Limb (tissue), 2 donors: ENCODE data around the gene STARD6.
"Not testable (repeated sequence)": the region's sequence is repeated elsewhere in the genome, so short reads cannot be mapped to it uniquely, and the experiment has no call there.

Source experiments
- DNase-seq, 2 donors: peaks; one replicate each; pipeline ENCODE4 v3.0.0-alpha.2; 2016; ENCODE audit errors: extremely low spot score in 2 of 2

Gene STARD6

DNA sequence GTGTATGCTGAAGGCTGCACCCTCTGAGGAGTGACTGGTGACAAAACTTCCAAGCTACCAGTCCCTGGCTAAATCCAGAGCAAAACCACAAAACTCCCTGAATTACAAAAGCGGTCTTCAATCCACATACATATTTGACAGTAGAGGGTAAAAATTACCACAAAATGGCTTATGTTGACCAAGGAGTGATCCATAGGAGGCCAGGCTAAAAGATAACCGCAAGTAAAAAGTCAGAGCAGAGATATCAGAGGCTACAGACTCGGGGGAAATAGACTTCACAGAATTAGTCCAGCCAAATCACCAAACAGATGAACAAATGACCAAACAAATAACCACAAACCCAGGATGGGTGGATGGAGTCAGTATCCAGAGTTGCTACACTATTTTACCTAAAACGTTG lies 19.4 kb downstream of the STARD6 start:
- no peak for DNase-seq

DNA sequence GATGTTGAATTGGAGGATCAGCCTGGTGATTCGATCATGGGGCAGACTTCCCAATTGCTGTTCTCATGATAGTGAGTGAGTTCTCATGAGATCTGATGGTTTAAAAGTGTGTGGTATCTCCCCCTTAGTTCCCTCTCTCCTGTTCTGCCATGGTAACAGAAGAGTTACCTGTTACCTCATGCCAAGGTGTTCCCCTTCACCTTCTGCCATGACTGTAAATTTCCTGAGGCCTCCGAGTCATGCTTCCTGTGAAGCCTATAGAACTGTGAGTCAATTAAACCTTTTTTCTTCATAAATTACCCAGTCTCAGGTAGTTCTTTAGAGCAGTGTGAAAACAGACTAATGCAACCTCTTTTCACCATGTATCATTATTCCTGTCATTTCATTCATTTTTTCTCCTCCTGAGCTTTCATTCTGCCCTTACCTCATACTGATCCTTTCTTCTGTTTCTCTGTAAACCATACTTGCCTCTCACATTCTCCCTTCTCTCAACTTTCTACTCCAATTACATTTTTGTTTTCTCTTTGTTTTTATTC lies 22.0 kb downstream of the STARD6 start:
- DNase-seq: no peak

DNA sequence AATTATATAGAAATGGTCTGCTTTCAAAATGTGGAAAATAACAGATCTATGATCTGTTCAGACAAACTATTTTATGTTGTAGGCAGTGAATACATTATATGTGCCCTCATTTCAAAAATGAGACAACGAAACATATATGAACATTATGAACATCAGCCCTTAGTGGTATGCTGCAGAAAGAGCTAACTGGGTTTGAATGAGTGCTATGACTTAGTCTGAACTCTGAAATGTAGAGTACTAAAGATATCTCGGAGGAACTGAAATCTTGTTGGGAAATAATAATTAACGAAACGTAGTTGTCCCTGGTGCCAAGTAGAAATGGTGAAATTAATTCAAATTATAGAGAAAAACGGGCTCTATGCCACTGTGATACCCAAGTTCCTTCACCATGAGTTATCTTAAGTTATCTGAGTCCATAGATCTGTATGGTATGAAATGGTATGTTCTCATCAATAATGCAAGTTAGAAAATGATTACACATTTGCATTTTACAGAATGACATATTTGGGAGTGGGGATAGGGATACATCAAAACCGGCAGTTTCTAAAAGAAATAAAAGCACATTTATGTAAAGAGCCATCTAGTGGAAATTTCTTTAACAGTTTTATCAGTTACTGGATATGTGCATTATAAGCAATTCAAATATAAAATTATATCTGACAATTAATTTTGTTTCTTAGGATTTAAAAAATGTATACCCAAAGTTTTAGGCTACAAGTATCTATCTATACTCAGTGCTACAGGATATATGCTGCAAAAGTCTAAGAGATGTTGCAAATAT lies 26.7 kb downstream of the STARD6 start:
- no peak for DNase-seq

DNA sequence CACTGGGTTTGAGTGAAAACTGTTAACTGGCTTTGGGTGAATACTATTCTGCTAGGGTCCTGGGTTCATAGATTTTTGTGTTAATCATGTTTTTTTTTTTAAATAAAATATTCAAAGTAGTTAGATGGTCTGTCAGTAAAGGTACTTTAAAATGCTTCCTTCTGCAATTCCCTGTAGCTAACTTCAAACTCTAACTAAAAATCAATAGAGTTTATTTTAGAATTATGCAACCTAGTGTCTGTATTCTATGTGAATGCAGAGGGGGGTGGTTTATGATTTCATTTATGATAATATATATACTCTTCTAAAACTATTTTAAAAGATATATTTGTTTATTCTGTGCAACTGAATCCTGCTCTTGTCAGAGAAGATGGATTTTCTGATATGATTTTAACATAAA lies 27.9 kb downstream of the STARD6 start:
- DNase-seq: no peak

DNA sequence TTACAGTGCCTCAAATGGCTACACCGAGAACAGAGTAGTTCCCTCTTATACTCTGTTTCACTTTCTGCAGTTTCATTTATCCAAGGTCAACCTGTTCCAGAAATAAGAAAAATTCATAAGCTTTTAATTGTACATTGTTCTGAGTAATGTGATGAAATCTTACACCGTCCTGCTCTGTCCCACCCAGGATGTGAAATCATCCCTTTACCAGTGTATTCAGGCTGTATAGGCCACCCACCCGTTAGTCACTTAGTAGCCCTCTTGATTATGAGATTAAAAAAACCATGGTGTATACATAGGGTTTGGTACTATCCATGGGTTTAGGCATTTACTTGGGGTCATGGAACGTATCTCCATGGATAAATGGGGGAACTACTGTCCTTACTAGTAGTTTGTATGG lies 29.8 kb downstream of the STARD6 start:
- DNase-seq: no peak

DNA sequence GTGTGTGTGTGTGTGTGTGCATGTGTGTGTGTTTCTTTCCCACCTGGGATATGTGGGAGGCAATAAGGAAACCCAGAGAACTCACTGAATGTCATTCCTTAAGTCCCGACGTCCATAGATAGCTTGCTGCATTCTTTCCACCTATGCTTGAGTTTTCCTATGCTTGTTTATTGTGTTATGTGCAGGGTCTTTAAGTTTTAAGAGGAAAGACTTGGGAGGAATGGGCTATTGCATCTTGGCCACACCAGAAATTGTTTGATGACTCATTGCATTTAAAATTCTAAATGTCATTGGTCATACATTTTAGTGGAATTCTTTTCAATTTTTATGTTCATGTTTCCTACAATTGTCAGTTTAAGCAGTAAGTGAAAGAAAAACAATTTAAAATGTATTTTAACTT lies 33.7 kb downstream of the STARD6 start:
- no peak for DNase-seq

DNA sequence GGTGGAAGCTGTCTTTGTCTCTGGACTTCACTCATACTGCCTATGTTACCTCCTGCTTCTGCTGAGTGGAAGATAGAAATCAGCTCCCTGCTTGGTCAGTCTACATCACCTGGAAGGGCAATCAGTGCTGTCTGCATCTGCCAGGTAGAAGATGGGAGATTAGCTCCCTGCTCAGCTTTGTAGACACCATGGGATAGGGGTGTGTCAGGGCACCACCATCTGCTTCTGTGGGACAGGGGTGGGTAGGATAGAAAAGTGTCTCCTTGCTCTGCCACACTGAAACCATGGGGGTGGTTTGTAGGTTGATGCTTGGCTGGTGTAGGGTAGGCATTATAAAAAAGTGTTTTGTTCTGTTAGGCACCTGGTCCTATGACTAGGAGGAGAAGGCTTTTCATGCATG lies 34.1 kb downstream of the STARD6 start:
- no peak for DNase-seq

DNA sequence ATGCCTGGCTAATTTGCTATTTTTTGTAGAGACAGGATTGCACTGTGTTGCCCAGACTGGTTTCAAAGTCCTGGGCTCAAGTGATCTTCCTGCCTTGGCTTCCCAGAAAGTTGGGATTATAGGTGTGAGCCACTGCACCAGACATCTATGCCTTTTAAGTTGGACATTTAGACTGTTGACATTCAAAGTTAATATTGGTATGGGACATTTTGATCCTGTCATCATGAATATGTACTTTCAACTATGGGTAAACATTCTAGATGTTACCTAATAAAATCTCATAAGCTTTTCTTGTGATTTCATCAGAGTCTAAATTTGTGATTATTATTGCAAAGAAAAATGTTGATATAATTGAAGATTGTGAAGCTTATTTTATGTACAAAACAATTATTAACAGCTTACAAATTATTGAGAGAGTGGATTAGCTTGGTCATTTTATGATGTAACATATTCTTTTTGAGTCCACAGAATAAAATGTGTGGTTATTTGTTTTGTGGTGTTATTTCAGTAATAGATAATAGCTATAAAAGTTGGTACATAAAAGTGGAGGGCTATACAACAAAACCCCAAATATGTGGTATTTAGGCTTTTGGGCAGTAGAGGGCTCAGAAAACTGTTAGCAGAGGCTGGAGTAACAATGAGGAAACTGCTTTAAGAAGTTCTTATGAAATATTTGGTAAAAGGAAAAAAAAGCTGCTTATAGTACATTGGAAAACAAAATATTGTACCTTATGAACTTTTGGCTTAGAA lies 41.4 kb downstream of the STARD6 start:
- no peak for DNase-seq

DNA sequence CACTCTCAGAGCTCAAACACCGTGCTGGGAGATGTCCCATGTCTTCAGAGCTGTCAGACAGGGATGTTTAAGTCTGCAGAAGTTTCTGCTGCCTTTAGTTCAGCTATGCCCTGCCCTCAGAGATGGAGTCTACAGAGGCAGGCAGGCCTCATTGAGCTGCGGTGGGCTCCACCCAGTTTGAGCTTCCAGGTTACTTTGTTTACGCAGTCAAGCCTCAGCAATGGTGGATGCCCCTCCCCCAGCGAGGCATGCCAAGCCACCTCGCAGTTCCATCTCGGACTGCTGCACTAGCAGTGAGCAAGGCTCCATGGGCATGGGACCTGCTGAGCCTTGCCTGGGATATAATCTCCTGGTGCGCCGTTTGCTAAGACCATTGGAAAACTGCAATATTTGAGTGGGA lies 48.1 kb downstream of the STARD6 start:
- DNase-seq: not testable (repeated sequence)

DNA sequence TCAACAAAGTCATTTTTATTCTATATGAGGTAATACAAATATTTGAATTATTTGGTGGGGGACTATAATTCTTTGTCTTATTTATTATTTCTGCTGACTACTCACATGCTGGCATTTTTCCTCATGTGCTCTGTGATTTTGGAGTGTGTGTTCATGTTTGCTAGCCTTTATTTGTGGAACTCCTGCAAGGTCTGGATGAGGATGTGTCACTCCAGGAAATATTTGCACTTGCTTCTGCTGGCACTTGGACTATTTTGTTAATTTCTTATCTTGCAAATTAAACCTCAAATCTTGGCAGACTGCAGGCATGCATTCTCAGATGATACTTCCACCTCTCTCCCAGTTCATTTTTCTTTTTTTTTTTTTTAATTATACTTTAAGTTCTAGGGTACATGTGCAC lies 54.2 kb downstream of the STARD6 start:
- no peak for DNase-seq

DNA sequence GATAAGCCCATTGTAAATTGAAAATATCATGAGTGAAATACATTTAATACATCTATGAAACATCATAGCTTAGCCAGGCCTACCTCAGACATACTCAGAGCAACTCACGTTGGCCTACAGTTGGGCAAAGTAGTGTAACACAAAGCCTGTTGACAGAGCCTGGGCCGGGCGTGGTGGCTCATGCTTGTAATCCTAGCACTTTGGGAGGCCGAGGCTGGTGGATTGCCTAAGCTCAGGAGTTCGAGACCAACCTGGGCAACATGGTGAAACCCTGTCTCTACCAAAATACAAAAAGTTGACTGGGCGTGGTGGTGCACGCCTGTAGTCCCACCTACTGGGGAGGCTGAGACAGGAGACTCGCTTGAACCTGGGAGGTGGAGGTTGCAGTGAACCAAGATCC lies 58.7 kb downstream of the STARD6 start:
- DNase-seq: not testable (repeated sequence)

DNA sequence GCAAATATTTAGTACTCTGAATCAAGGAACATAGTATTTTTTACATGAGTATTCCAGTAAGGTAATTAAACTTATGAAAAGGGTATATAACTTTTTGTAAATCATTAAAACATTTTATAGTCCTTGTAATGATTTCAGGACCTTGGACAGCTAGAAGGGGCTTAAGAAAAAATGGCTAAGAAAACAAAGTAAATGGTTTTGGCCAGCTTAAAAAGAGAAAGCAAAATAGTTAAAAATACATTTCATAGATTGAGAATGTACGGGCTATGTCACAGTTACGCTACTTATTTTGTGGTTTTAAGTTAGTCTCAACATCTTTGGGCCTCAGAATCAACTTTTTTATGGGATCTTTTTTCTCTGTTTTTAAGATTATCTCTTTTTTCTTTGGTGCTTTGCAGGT lies 61.6 kb downstream of the STARD6 start:
- DNase-seq: no peak

DNA sequence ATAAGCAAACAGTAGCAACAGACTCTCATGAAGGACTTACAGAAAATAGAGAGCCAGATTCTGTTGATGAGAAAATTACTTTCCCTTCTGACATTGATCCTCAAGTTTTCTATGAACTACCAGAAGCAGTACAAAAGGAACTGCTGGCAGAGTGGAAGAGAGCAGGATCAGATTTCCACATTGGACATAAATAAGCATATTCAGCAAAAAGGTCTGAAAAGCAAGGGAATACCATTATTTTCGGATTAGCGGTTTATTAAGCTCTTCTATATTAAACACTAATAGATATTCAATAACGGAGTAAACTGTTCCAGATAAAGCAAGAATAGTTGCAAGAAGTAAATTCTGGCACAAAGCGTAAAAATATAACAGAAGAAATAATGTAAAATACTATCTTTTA lies 63.4 kb downstream of the STARD6 start:
- DNase-seq: no peak

DNA sequence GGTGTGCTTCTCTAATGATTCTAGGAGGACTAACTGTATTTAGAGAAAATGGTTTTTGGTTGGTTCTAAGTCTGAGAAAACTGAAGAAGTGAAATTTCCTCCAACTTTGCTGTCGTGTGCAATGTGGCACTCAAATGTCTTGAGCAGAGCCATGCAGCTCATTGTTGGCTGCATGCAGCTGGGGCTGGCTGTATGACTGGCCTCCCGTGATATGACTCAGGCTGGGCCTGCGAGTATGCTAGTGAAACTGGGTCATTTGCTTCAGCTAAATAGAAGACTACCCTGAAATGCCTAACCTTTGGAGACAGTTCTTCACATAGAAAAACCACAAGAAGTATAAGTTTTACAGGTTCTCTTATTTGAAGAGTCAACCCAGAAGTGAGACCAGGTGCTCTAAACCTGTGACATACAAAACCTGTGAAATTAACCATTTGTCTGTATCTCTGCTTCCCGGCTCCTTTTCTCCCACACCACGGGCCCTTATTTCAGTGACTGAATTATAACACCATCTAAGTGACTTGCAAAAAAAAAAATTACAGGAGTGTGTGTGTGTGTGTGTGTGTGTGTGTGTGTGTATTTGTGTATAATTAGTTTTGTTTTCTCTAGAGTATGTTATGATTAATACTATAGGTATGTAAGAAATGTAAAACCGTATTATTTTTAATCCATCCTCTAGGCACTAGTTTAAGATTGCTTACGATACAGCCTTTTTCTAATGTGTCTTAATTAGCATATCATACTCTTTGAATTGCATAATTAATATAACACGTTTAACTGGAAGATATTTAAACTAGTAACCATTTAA lies 72.5 kb downstream of the STARD6 start:
- no peak for DNase-seq

DNA sequence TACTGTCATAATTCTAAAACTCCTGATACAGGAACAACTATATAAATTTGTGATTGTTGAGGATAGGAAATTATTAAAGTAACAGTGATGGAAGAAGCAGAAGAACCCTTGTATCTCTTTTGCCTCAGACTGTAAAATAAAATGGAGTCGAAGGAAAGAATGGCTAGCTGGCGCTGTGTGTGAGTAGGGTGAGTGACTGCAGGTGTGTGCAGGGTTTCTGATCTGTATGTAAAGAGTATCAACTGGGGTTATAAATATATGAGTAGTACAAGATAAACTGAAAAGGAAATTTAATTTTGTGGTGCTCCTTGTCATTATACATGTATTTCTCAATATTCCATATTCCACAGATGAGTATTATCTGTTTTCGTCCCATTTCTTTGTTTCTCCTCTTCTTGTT lies 73.1 kb downstream of the STARD6 start:
- no peak for DNase-seq

DNA sequence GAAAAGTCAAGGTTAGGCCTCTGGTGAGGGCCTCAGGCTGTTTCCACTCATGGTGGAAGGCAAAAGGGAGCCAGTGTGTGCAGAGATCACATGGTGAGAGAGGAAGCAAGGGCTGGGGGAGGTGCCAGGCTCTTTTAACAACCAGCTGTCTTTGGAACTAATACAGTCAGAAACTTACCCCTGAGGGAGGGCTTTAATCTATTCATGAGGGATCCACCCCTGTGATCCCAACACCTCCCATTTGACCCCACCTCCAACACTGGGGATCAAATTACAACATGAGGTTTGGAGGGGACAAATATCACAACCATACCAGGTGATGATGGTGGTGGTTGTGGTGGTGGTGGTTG lies 77.5 kb downstream of the STARD6 start:
- DNase-seq: no peak

DNA sequence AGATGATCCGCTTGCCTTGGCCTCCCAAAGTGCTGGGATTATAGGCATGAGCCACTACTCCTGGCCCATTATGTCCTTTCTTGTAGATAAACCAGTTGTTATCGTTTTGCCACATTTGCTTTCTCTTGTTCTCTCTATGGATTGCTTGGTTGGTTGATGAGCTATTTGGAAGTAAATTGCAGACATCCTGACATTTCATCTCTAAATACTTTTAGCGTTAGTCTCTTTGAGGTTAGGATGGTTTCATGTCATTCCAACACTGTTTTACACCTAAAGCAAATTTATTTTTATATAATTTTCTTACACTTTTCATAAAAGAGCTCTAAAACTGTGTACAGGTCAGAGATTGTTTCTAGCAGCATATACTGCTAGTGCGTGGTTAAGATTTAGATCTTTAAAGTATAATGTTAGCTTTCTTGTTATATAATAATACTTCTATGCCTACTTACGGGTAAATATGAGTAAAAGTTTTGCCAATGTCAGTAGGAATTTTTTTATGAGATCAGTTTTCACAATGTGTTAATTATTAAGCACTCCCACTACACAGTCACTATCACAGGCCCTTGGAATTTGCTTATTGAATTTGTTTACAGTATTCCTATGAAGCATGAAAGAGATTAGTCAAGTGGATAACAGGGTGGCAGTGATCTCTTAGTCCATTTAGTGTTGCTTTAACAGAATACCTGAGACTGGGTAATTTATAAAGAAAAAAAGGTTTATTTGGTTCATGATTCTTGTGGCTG lies 78.0 kb downstream of the STARD6 start:
- no peak for DNase-seq

DNA sequence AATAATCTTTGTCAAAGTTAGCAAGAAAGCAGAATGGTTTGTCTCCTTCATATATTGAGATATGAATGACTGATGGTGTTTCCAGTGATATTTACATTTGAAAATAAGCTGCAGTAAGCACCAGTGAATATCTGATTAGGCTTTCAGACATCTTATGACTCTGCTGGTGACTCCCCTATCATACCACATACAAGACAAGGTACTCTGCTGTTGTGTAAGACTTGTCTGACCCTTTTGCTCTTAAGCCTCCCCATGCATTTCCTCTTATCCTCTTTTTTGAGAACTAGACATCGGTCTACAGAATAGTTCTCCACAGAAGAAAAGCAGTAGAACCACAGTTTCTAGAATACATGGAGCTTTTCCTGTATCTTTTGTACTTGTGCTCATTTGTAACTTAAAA lies 79.0 kb downstream of the STARD6 start:
- no peak for DNase-seq

DNA sequence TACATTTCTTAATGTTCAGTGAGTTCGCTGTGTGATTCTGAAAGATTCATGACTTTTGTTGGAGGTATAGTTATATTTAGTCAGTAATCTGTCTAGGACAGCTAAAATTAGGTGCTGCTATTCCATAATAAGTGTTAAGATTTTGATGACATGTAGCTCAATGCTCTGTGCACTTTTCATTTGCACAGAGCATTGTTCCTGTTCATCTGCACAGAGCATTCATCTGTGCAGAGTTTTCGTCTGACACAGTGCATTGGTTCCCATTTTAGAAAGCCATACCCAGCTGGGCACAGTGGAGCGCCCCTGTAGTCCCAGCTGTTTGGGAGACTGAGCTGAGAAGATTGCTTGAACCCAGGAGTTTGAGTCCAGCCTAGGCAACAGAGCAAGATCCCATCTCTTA lies 79.8 kb downstream of the STARD6 start:
- DNase-seq: no peak
